Uterus (tissue), 4 donors: ENCODE results near the gene CMTM3. TPM values are rescaled to one million over a fixed set of nuclear protein-coding genes. Genes with fewer than 3 reads are reported as not detected.
A peak's percentile ranks its signal among the peaks of the same experiment; 100 is the strongest.

ENCODE experiments used
- DNase-seq, 2 donors: peaks; one replicate each; pipeline ENCODE4 v3.0.0-alpha.2; 2019 to 2020
- H3K27ac ChIP-seq, 2 donors: fragments of 200-600 bp; sonication (generic); 1 replicate in 1 of 2; 2 replicates in 1 of 2; pipeline ENCODE4 v1.5.1; 2016 to 2018
- H3K27me3 ChIP-seq, 2 donors: fragments of 200-600 bp; sonication (generic); one replicate each; pipeline ENCODE4 v1.5.1; 2018 to 2019; ENCODE audit warnings: control low read depth in 1 of 2
- H3K36me3 ChIP-seq, 2 donors: fragments of 200-600 bp; sonication (generic); one replicate each; pipeline ENCODE4 v1.5.1; 2019; ENCODE audit warnings: control low read depth in 1 of 2
- H3K4me1 ChIP-seq, 2 donors: fragments of 200-600 bp; sonication (generic); one replicate each; pipeline ENCODE4 v1.5.1; 2018 to 2019; ENCODE audit warnings: control low read depth in 1 of 2
- H3K4me3 ChIP-seq, 2 donors: fragments of 200-600 bp; sonication (generic); 1 replicate in 1 of 2; 2 replicates in 1 of 2; pipeline ENCODE4 v1.5.1; 2018 to 2019; ENCODE audit warnings: mild to moderate bottlenecking in 1 of 2
- H3K9me3 ChIP-seq, 2 donors: fragments of 200-600 bp; sonication (generic); one replicate each; pipeline ENCODE4 v1.5.1; 2019; ENCODE audit warnings: control low read depth in 1 of 2
- POLR2A ChIP-seq, 2 donors: fragments of 450-650 bp; IDR thresholded peaks; one replicate each; pipeline ENCODE4 v1.6.1; 2016; ENCODE audit warnings: antibody characterized with exemption in 2 of 2, mild to moderate bottlenecking in 1 of 2, moderate library complexity in 1 of 2
- intact Hi-C: fragments of 100-400 bp; cut with DNase I; formaldehyde crosslinking; loops from one replicate; pipeline ENCODE4 v1.15.1; 2023; ENCODE audit warnings: low total_unique reads
- total RNA-seq, 4 donors: library from RNA; depleted of rRNA in 3 of 4; stranded (reverse); fragments of >200 nt in 3 of 4; gene quantifications; one replicate each; pipeline versions ENCODE4 v1.1.0 to v1.2.4, GENCODE V29; 2014 to 2023
- TF ChIP-seq, protein P1 (sequence below), 4 experiments: fragments of 200-600 bp in 2 of 4; fragments of 450-650 bp in 2 of 4; sonication (generic) in 2 of 4; IDR thresholded peaks; one replicate each; pipeline ENCODE4 v1.5.1; 2016 to 2019; ENCODE audit warnings: antibody characterized with exemption in 4 of 4, mild to moderate bottlenecking in 2 of 4, moderate library complexity in 1 of 4
- donor health status: DM: yes; HTN: yes; CAD: no.

CMTM3 gene, protein sequence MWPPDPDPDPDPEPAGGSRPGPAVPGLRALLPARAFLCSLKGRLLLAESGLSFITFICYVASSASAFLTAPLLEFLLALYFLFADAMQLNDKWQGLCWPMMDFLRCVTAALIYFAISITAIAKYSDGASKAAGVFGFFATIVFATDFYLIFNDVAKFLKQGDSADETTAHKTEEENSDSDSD
- total RNA-seq = 10 to 100 TPM; 42.6 to 67.9 (median 56.2) TPM

DNA sequence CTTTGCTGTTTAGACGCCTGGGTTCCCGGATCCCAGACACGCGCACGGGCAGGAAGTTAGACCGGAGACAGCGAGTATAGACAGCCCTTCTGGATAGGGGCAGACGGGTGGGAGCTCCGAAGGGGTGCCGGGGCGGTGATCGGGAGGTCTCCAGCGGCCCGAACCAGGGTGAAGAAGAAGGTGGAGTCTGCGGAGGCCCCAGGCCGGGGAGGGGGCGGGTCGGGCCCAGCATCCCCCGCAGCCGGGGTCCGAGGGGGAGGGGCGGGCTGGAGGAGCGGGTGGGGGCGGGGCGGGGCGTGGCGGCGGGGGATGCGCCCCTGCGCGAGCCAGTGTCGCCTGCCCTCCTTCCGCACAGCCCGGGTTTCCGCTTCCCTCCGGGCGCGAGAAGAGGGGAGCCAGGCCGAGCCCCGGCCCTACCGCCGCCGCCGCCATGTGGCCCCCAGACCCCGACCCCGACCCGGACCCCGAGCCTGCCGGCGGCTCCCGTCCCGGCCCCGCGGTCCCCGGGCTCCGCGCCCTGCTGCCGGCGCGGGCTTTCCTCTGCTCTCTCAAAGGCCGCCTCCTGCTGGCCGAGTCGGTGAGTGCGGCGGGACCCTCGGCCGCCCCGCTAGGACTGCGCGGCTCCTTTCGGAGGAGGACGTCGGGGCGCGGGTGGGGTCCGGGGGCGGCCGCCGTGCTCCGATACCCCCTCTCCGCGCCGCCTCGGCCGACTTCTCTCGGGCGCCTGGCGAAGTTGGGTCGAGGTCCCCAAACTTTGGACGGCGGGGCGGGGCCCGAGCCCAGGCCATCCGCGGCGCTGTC lies at the start of gene CMTM3:
TSS of gene CMTM3 (plus strand) at position 329 of the 801 bp plus-strand sequence. CDS start at position 431, 102 bp downstream.
- DNase-seq = peak; percentile 63 to 73
- intact Hi-C loops = loop anchor here (10.0 kb wide), 1 partner anchor 200 kb away; no protein-coding TSS in a partner anchor
- no peaks in the 10 kb centered on the region for H3K27me3 ChIP-seq

DNA sequence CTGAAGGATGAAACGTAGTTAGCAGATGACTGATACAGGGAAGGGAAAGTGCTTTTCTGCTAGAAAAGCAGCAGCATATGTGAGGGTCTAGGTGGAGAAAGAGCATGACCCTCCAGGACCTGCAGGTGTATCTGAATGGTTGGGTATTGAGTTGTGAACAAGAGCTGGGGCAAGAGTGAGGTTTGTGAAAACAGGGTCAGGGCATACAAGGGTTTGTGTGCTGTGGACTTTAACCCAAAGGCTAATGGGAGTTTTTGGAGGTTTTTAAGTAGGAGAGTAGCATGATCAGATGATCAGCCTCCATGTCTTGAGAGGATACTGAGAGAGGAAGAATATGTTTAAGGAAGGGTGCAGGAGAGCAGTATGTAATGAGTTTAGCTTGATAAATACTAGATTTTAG lies 44.4 kb upstream of the CMTM3 start:
- intact Hi-C loops = no loop called here

More for the DNA sequence above, at the start of gene CMTM3:
- TF ChIP-seq, protein P1, sequence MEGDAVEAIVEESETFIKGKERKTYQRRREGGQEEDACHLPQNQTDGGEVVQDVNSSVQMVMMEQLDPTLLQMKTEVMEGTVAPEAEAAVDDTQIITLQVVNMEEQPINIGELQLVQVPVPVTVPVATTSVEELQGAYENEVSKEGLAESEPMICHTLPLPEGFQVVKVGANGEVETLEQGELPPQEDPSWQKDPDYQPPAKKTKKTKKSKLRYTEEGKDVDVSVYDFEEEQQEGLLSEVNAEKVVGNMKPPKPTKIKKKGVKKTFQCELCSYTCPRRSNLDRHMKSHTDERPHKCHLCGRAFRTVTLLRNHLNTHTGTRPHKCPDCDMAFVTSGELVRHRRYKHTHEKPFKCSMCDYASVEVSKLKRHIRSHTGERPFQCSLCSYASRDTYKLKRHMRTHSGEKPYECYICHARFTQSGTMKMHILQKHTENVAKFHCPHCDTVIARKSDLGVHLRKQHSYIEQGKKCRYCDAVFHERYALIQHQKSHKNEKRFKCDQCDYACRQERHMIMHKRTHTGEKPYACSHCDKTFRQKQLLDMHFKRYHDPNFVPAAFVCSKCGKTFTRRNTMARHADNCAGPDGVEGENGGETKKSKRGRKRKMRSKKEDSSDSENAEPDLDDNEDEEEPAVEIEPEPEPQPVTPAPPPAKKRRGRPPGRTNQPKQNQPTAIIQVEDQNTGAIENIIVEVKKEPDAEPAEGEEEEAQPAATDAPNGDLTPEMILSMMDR (IDR thresholded peaks at IDR 0.05) = peak; percentile 66 to 87 (median 82)
- peak in 1 of 2 donors; percentile 18 for TF ChIP-seq POLR2A (IDR thresholded peaks at IDR 0.05)
- H3K27ac ChIP-seq = peak within 1 kb of the TSS; percentile 94 to 96
- peak within 1 kb of the TSS; percentile 67 to 80 for H3K4me3 ChIP-seq
- no peaks in the 10 kb centered on the region for H3K36me3 ChIP-seq
- H3K4me1 ChIP-seq = no peaks in the 10 kb centered on the region
- H3K9me3 ChIP-seq = no peaks in the 10 kb centered on the region

DNA sequence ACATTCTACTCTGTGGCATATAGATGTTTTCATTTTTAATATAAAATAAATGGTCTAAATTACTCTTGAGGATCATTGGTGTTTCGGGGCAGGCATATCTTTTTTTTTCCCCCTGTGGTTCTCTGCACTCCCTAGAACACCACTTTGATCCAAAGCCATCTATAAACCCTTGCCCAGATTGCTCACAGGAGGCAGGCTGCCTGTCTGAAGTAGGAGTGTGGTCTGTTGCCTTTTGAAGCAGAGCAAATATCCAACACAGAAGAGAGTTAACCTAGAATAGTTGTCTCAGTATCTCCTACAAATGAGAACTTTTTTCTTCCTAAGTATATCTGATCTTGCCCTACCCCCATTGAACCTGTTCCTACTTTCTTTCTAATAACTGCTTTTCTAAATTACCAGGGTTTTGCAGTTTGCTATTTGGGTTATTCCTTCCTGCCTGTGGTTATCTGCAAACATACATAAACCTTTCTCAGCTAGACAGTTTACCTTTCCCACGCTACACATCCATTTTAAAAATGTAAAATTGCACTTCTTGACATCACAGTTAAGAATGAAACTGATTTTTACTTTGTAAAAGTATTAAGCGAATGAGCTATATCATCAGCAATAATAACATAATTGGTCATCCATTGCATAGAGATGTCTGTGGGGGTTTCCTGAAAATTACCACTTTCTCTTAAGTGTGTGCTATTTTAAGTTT lies 43.0 kb upstream of the CMTM3 start:
- intact Hi-C loops = no loop called here
- Histone ChIP-seq H3K4me1 (no peaks in the 10 kb centered on the region), H3K27ac (no peak overlapping the region), H3K36me3 (no peaks in the 10 kb centered on the region), H3K9me3 (no peaks in the 10 kb centered on the region), H3K4me3 (no peak overlapping the region), H3K27me3 (no peaks in the 10 kb centered on the region)
- TF ChIP-seq POLR2A (IDR thresholded peaks at IDR 0.05) = no peak
- TF ChIP-seq, protein P1 (IDR thresholded peaks at IDR 0.05) = no peak
- DNase-seq = no peak

More for the DNA sequence above, 44.4 kb upstream of the CMTM3 start:
- DNase-seq = no peak
- Histone ChIP-seq H3K4me3 (no peak overlapping the region), H3K9me3 (no peaks in the 10 kb centered on the region), H3K36me3 (no peaks in the 10 kb centered on the region), H3K4me1 (no peaks in the 10 kb centered on the region), H3K27me3 (no peaks in the 10 kb centered on the region), H3K27ac (no peak overlapping the region)
- no peak for TF ChIP-seq POLR2A (IDR thresholded peaks at IDR 0.05)
- TF ChIP-seq, protein P1 (IDR thresholded peaks at IDR 0.05) = no peak

DNA sequence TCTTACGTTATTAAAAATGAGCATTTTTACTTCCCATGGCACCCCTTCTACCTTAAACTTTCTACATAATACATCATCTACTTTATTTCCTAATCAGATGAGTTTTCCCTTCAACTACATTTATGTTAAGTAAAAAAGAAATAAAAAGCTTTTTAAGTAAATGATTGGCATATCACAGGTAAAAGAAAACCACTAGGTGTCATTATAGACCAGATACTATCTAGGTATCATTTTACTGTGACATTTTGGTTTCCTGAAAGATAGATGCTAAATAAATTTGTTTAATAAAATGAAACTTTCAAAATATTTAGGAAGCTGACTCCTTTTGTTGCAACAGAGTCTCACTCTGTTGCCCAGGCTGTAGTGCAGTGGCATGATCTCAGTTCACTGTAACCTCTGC lies 42.1 kb upstream of the CMTM3 start:
- DNase-seq = no peak
- no peaks in the 10 kb centered on the region for H3K27me3 ChIP-seq
- no peaks in the 10 kb centered on the region for H3K4me1 ChIP-seq
- no peak overlapping the region for H3K4me3 ChIP-seq
- H3K36me3 ChIP-seq = no peaks in the 10 kb centered on the region
- intact Hi-C loops = no loop called here
- TF ChIP-seq, protein P1 (IDR thresholded peaks at IDR 0.05) = peak in 1 of 4 experiments; percentile 10
- no peak for TF ChIP-seq POLR2A (IDR thresholded peaks at IDR 0.05)
- no peak overlapping the region for H3K27ac ChIP-seq
- H3K9me3 ChIP-seq = no peaks in the 10 kb centered on the region
